Right cardiac atrium (tissue), 5 donors: ENCODE results near the gene CEACAM1. TPM values are rescaled to one million over a fixed set of nuclear protein-coding genes. Genes with fewer than 3 reads are reported as not detected.
"Not testable (repeated sequence)": the region's sequence is repeated elsewhere in the genome, so short reads cannot be mapped to it uniquely, and the experiment has no call there.

ENCODE experiments used
- ATAC-seq, 2 donors: fragments of 200-7000 bp; cut with Tn5 transposase; one replicate each; pipeline versions ENCODE4 v1.8.0 to v1.9.1; 2020; ENCODE audit warnings: moderate library complexity in 2 of 2, mild to moderate bottlenecking in 1 of 2
- DNase-seq, 3 donors: peaks; one replicate each; pipeline ENCODE4 v3.0.0-alpha.2; 2020
- H3K27ac ChIP-seq: one replicate; pipeline ENCODE4 v1.5.1; 2013; ENCODE audit warnings: mild to moderate bottlenecking, low read length, control low read depth, moderate library complexity
- H3K27me3 ChIP-seq: one replicate; pipeline ENCODE4 v1.6.1; 2013; ENCODE audit not compliant: control insufficient read depth, insufficient read depth
- H3K4me1 ChIP-seq: one replicate; pipeline ENCODE4 v1.6.1; 2013; ENCODE audit warnings: low read length; ENCODE audit not compliant: control insufficient read depth, insufficient read depth
- H3K4me3 ChIP-seq: one replicate; pipeline ENCODE4 v1.5.1; 2013; ENCODE audit warnings: low read length, control low read depth
- H3K9me3 ChIP-seq: one replicate; pipeline ENCODE4 v1.6.1; 2013; ENCODE audit warnings: low read length; ENCODE audit not compliant: control insufficient read depth
- whole genome bisulfite sequencing: extraction: QIAGEN DNeasy Blood & Tissue Kit; methylation state at CpG from one replicate; pipeline ENCODE4 v1.1.7; 2013; 5-methylcytosine and 5-hydroxymethylcytosine counted together
- intact Hi-C, 4 donors: fragments of 100-400 bp; cut with DNase I; formaldehyde crosslinking; loops; one replicate each; pipeline versions ENCODE4 v1.11.0 to v1.14.0; 2022 to 2023
- polyA plus RNA-seq: library from polyadenylated mRNA; stranded (reverse); fragments of 200-250 nt; gene quantifications from one replicate; pipeline ENCODE4 v1.2.3, GENCODE V29; 2013
- total RNA-seq, 4 donors: library from RNA; stranded (reverse); fragmentation: NEBNext Ultra II Directional; extraction: Animal tissue kit (Norgen Biotek cat#: 25700); gene quantifications; one replicate each; pipeline ENCODE4 v1.2.1, GENCODE V29; 2021
- donor health status: healthy with polysubstance abuse.
- donor health status: DM: no; HTN: yes; CAD: no.
- donor health status: DM: no; HTN: no; CAD: no.
- donor health status: DM: no; HTN: yes; CAD: no; lungs with severe emphysema.
- donor health status: DM: yes; HTN: yes; CAD: no.

The CEACAM1 gene
- total and polyA plus RNA-seq, 5 donors, result 2.6 to 4.2 (median 3.3) TPM

- 67% methylated on average over 4 of the region's 4 CpGs for WGBS
- no peak overlapping the region for H3K4me3 ChIP-seq
- DNase-seq (no peak), ATAC-seq (no peak)
- intact Hi-C loops, result no loop called here
- no peak overlapping the region for H3K27ac ChIP-seq
- no peaks in the 10 kb centered on the region for H3K9me3 ChIP-seq
- no peaks in the 10 kb centered on the region for H3K27me3 ChIP-seq
- peaks cover 6% of the 10 kb centered on the region for H3K4me1 ChIP-seq
These were observed 32.5 kb upstream of the CEACAM1 start for GRCh38 chr19:42560731-42561130.

GRCh38 chr19:42558450-42559150, 30.3 kb upstream of the CEACAM1 start:
- DNase-seq (no peak), ATAC-seq (no peak)
- intact Hi-C loops, result no loop called here
- Histone ChIP-seq H3K9me3 (no peaks in the 10 kb centered on the region), H3K27me3 (no peaks in the 10 kb centered on the region), H3K4me1 (peaks cover 2% of the 10 kb centered on the region), H3K27ac (no peak overlapping the region), H3K4me3 (no peak overlapping the region)
- WGBS, result 52% methylated on average over 7 of the region's 7 CpGs

GRCh38 chr19:42557386-42557871, 29.1 kb upstream of the CEACAM1 start:
- DNase-seq, H3K4me1 ChIP-seq, H3K27ac ChIP-seq, H3K9me3 ChIP-seq, H3K4me3 ChIP-seq, H3K27me3 ChIP-seq, ATAC-seq, intact Hi-C loops: not testable (repeated sequence)
- 74% methylated on average over 10 of the region's 10 CpGs for WGBS

GRCh38 chr19:42555801-42556200, 27.5 kb upstream of the CEACAM1 start:
- intact Hi-C loops, result no loop called here
- H3K4me1 ChIP-seq, result no peaks in the 10 kb centered on the region
- no peaks in the 10 kb centered on the region for H3K9me3 ChIP-seq
- 58% methylated on average over 10 of the region's 10 CpGs for WGBS
- no peak overlapping the region for H3K4me3 ChIP-seq
- no peak overlapping the region for H3K27ac ChIP-seq
- DNase-seq (no peak), ATAC-seq (no peak)
- H3K27me3 ChIP-seq, result no peaks in the 10 kb centered on the region

- no peaks in the 10 kb centered on the region for H3K9me3 ChIP-seq
- no peaks in the 10 kb centered on the region for H3K4me1 ChIP-seq
- no peak overlapping the region for H3K27ac ChIP-seq
- WGBS, result 40% methylated on average over 5 of the region's 5 CpGs
- no peak overlapping the region for H3K4me3 ChIP-seq
- intact Hi-C loops, result no loop called here
- DNase-seq (no peak), ATAC-seq (peak in 1 of 2 donors; percentile 35)
- H3K27me3 ChIP-seq, result no peaks in the 10 kb centered on the region
These were observed 27.0 kb upstream of the CEACAM1 start for GRCh38 chr19:42555317-42555716.

- no peaks in the 10 kb centered on the region for H3K27me3 ChIP-seq
- DNase-seq (no peak), ATAC-seq (no peak)
- no peak overlapping the region for H3K27ac ChIP-seq
- H3K4me1 ChIP-seq, result no peaks in the 10 kb centered on the region
- 93% methylated on average over 3 of the region's 3 CpGs for WGBS
- intact Hi-C loops, result no loop called here
- no peaks in the 10 kb centered on the region for H3K9me3 ChIP-seq
- no peak overlapping the region for H3K4me3 ChIP-seq
These were observed 25.8 kb upstream of the CEACAM1 start for GRCh38 chr19:42554046-42554575.

- intact Hi-C loops, result no loop called here
- Histone ChIP-seq H3K9me3 (no peaks in the 10 kb centered on the region), H3K27me3 (no peaks in the 10 kb centered on the region), H3K4me3 (no peak overlapping the region), H3K4me1 (no peaks in the 10 kb centered on the region), H3K27ac (no peak overlapping the region)
- WGBS, result 75% methylated on average over 8 of the region's 8 CpGs
- no peak for DNase-seq
- ATAC-seq, result peak; percentile 45 to 46
These were observed 25.2 kb upstream of the CEACAM1 start for GRCh38 chr19:42553292-42554045.

- no peaks in the 10 kb centered on the region for H3K9me3 ChIP-seq
- WGBS, result 82% methylated on average over 8 of the region's 8 CpGs
- H3K27me3 ChIP-seq, result no peaks in the 10 kb centered on the region
- no peak overlapping the region for H3K4me3 ChIP-seq
- ATAC-seq (no peak), DNase-seq (no peak)
- intact Hi-C loops, result no loop called here
- no peak overlapping the region for H3K27ac ChIP-seq
- H3K4me1 ChIP-seq, result no peaks in the 10 kb centered on the region
These were observed 24.1 kb upstream of the CEACAM1 start for GRCh38 chr19:42552086-42553065.

- H3K27me3 ChIP-seq, H3K4me3 ChIP-seq, ATAC-seq, H3K27ac ChIP-seq, H3K9me3 ChIP-seq, H3K4me1 ChIP-seq, intact Hi-C loops, DNase-seq: not testable (repeated sequence)
- WGBS, result 94% methylated on average over 6 of the region's 6 CpGs
These were observed 22.2 kb upstream of the CEACAM1 start for GRCh38 chr19:42550521-42550920.

- intact Hi-C loops, H3K4me1 ChIP-seq, DNase-seq, H3K9me3 ChIP-seq, H3K4me3 ChIP-seq, H3K27me3 ChIP-seq, ATAC-seq, H3K27ac ChIP-seq: not testable (repeated sequence)
- 97% methylated on average over 1 of the region's 1 CpG for WGBS
These were observed 20.8 kb upstream of the CEACAM1 start for GRCh38 chr19:42549067-42549466.
